Thyroid gland (tissue), 4 donors: ENCODE results near the gene HECW1. TPM values are rescaled to one million over a fixed set of nuclear protein-coding genes. Genes with fewer than 3 reads are reported as not detected.

Experiments
- DNase-seq, 2 donors: peaks; one replicate each; pipeline ENCODE4 v3.0.0-alpha.2; 2019
- H3K27ac ChIP-seq, 3 donors: fragments of 200-600 bp; sonication (generic); 1 replicate in 2 of 3; 2 replicates in 1 of 3; pipeline ENCODE4 v1.5.1; 2016 to 2019; ENCODE audit warnings: mild to moderate bottlenecking in 1 of 3, moderate library complexity in 1 of 3
- H3K27me3 ChIP-seq: fragments of 200-600 bp; sonication (generic); one replicate; pipeline ENCODE4 v1.5.1; 2019
- H3K36me3 ChIP-seq, 2 donors: fragments of 200-600 bp; sonication (generic); one replicate each; pipeline ENCODE4 v1.5.1; 2016 to 2019
- H3K4me1 ChIP-seq, 2 donors: fragments of 200-600 bp; sonication (generic); one replicate each; pipeline ENCODE4 v1.5.1; 2017 to 2019
- H3K4me3 ChIP-seq, 3 donors: fragments of 200-600 bp; sonication (generic); replicated peaks in 1 of 3; 1 replicate in 2 of 3; 2 replicates in 1 of 3; pipeline ENCODE4 v1.5.1; 2016; ENCODE audit warnings: mild to moderate bottlenecking in 1 of 3
- H3K9me3 ChIP-seq: fragments of 200-600 bp; sonication (generic); one replicate; pipeline ENCODE4 v1.5.1; 2017
- CTCF ChIP-seq, 6 experiments: fragments of 200-600 bp in 3 of 6; fragments of 450-650 bp in 3 of 6; sonication (generic) in 3 of 6; IDR thresholded peaks; one replicate each; pipeline ENCODE4 v1.5.1; 2016 to 2019; ENCODE audit warnings: antibody characterized with exemption in 6 of 6, mild to moderate bottlenecking in 2 of 6, inconsistent platforms in 1 of 6, moderate library complexity in 1 of 6
- POLR2A ChIP-seq, 2 donors: fragments of 450-650 bp; IDR thresholded peaks; one replicate each; pipeline ENCODE4 v1.6.1; 2017; ENCODE audit warnings: antibody characterized with exemption in 2 of 2, mild to moderate bottlenecking in 2 of 2, moderate library complexity in 1 of 2
- WGBS, 2 donors: methylation state at CpG; one replicate each; pipeline ENCODE4 v1.1.5; 2017; 5-methylcytosine and 5-hydroxymethylcytosine counted together
- intact Hi-C: fragments of 100-400 bp; cut with DNase I; formaldehyde crosslinking; loops from one replicate; pipeline ENCODE4 v1.15.1; 2023
- total RNA-seq, 4 donors: library from RNA; depleted of rRNA; stranded (reverse); fragments of >200 nt; gene quantifications; one replicate each; pipeline ENCODE4 v1.2.3, GENCODE V29; 2016

Gene HECW1
- total RNA-seq, 4 donors from 2014 or later = 0.67 to 4.7 (median 2.3) TPM

- DNase-seq = no peak
- intact Hi-C loops = no loop called here
- no peak overlapping the region for H3K4me3 ChIP-seq
- no peaks in the 10 kb centered on the region for H3K4me1 ChIP-seq
- H3K9me3 ChIP-seq = no peaks in the 10 kb centered on the region
- H3K27me3 ChIP-seq = no peaks in the 10 kb centered on the region
- H3K36me3 ChIP-seq = no peaks in the 10 kb centered on the region
- 84 to 91% methylated on average over 2 of the region's 2 CpGs for WGBS, 2 donors
- no peak overlapping the region for H3K27ac ChIP-seq
- TF ChIP-seq CTCF (IDR thresholded peaks at IDR 0.05) = no peak
- TF ChIP-seq POLR2A (IDR thresholded peaks at IDR 0.05) = no peak
Observed at GRCh38 chr7:43385856-43386255, 273.4 kb downstream of the HECW1 start.

- TF ChIP-seq CTCF (IDR thresholded peaks at IDR 0.05) = no peak
- TF ChIP-seq POLR2A (IDR thresholded peaks at IDR 0.05) = no peak
- no peaks in the 10 kb centered on the region for H3K4me1 ChIP-seq
- intact Hi-C loops = no loop called here
- H3K9me3 ChIP-seq = no peaks in the 10 kb centered on the region
- H3K27ac ChIP-seq = no peak overlapping the region
- H3K36me3 ChIP-seq = no peaks in the 10 kb centered on the region
- 73 to 82% methylated on average over 3 of the region's 3 CpGs for WGBS, 2 donors
- no peak overlapping the region for H3K4me3 ChIP-seq
- no peaks in the 10 kb centered on the region for H3K27me3 ChIP-seq
- DNase-seq = no peak
Observed at GRCh38 chr7:43387932-43388331, 275.5 kb downstream of the HECW1 start.

GRCh38 chr7:43390576-43390975 is 278.1 kb downstream of the HECW1 start:
- H3K27ac ChIP-seq = no peak overlapping the region
- H3K4me3 ChIP-seq = no peak overlapping the region
- intact Hi-C loops = no loop called here
- WGBS, 2 donors = 100% methylated on average over 1 of the region's 1 CpG
- no peaks in the 10 kb centered on the region for H3K4me1 ChIP-seq
- TF ChIP-seq POLR2A (IDR thresholded peaks at IDR 0.05) = no peak
- no peak for TF ChIP-seq CTCF (IDR thresholded peaks at IDR 0.05)
- no peaks in the 10 kb centered on the region for H3K36me3 ChIP-seq
- no peaks in the 10 kb centered on the region for H3K9me3 ChIP-seq
- no peaks in the 10 kb centered on the region for H3K27me3 ChIP-seq
- DNase-seq = no peak

GRCh38 chr7:43391518-43391917 is 279.1 kb downstream of the HECW1 start:
- TF ChIP-seq POLR2A (IDR thresholded peaks at IDR 0.05) = no peak
- no peak for TF ChIP-seq CTCF (IDR thresholded peaks at IDR 0.05)
- intact Hi-C loops = no loop called here
- Histone ChIP-seq H3K27me3 (no peaks in the 10 kb centered on the region), H3K27ac (no peak overlapping the region), H3K4me1 (no peaks in the 10 kb centered on the region), H3K36me3 (no peaks in the 10 kb centered on the region), H3K9me3 (no peaks in the 10 kb centered on the region), H3K4me3 (no peak overlapping the region)
- WGBS, 2 donors = 33 to 36% methylated on average over 1 of the region's 1 CpG
- DNase-seq = no peak

- no peaks in the 10 kb centered on the region for H3K4me1 ChIP-seq
- no peak for DNase-seq
- no peak overlapping the region for H3K27ac ChIP-seq
- no peaks in the 10 kb centered on the region for H3K36me3 ChIP-seq
- H3K9me3 ChIP-seq = no peaks in the 10 kb centered on the region
- H3K4me3 ChIP-seq = no peak overlapping the region
- H3K27me3 ChIP-seq = no peaks in the 10 kb centered on the region
- 83 to 86% methylated on average over 2 of the region's 2 CpGs for WGBS, 2 donors
- no peak for TF ChIP-seq CTCF (IDR thresholded peaks at IDR 0.05)
- TF ChIP-seq POLR2A (IDR thresholded peaks at IDR 0.05) = no peak
- intact Hi-C loops = no loop called here
Observed at GRCh38 chr7:43392638-43393330, 280.3 kb downstream of the HECW1 start.
